BLaER1 (cell line): ENCODE results near the gene NIP7.
"Not testable (repeated sequence)": the region's sequence is repeated elsewhere in the genome, so short reads cannot be mapped to it uniquely, and the experiment has no call there.

ENCODE experiments used
- H3K27ac ChIP-seq: shearing (Covaris generic); formaldehyde crosslinking; 2 replicates; pipeline ENCODE4 v1.8.1; 2022
- H3K27me3 ChIP-seq: shearing (Covaris generic); formaldehyde crosslinking; 2 replicates; pipeline ENCODE4 v1.8.1; 2022
- H3K36me3 ChIP-seq: shearing (Covaris generic); formaldehyde crosslinking; 2 replicates; pipeline ENCODE4 v1.8.1; 2022
- H3K4me1 ChIP-seq: shearing (Covaris generic); formaldehyde crosslinking; 2 replicates; pipeline ENCODE4 v1.8.1; 2022
- H3K4me2 ChIP-seq: shearing (Covaris generic); formaldehyde crosslinking; 2 replicates; pipeline ENCODE4 v1.8.1; 2022
- H3K4me3 ChIP-seq: shearing (Covaris generic); formaldehyde crosslinking; 2 replicates; pipeline ENCODE4 v1.8.1; 2022
- H3K9ac ChIP-seq: shearing (Covaris generic); formaldehyde crosslinking; 2 replicates; pipeline ENCODE4 v1.8.1; 2022
- H3K9me3 ChIP-seq: shearing (Covaris generic); formaldehyde crosslinking; 2 replicates; pipeline ENCODE4 v1.8.1; 2022
- H4K20me1 ChIP-seq: shearing (Covaris generic); formaldehyde crosslinking; 2 replicates; pipeline ENCODE4 v1.8.1; 2022
- Cebpa-rat ChIP-seq: shearing (Covaris generic); IDR thresholded peaks from 2 replicates; pipeline ENCODE4 v1.8.1; 2022

The NIP7 gene

DNA sequence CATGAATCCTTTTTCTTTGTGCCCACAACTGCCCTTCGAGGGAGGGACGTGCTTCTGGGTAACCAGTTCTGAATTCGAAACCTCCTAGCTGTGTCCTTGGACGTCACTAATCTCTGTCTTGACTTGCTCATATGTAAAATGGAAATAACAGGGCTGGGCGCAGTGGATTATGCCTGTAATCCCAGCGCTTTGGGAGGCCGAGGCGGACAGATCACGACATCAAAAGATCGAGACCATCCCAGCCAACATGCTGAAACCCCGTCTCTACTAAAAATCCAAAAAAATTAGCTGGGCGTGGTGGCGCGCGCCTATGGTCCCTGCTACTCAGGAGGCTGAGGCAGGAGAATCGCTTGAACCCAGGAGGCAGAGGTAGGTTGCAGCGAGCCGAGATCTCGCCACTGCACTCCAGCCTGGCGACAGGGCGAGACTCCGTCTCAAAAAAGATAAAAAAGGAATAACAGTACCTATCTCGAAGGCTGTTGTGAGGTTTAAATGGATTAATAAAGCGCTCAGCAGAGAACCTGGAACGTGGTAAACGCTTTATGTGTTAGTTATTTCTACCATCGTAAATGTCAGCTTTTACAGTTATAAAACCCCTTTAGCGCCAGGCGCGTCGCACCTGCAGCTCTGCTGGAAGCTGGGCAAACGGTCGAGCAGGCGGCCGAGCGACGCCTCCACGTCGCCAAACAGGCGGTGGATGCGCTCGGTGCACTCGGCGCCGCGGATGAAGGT is 849 bp upstream of the NIP7 start:
- no peaks in the 10 kb centered on the region for H3K9me3 ChIP-seq
- peaks cover 15% of the 10 kb centered on the region; the same call in 1 of the 2 replicates for H4K20me1 ChIP-seq
- peak overlapping the region; percentile 98 for H3K4me2 ChIP-seq
- H3K36me3 ChIP-seq, result peaks cover 67% of the 10 kb centered on the region
- no peak for TF ChIP-seq Cebpa-rat
- peak overlapping the region; percentile 86 for H3K4me3 ChIP-seq
- peak overlapping the region; percentile 98 for H3K27ac ChIP-seq
- peaks cover 51% of the 10 kb centered on the region for H3K4me1 ChIP-seq
- H3K9ac ChIP-seq, result peak overlapping the region; percentile 90
- no peaks in the 10 kb centered on the region for H3K27me3 ChIP-seq

GRCh38 chr16:69340095-69340644 is 598 bp downstream of the NIP7 start:
- peak overlapping the region; percentile 90 for H3K9ac ChIP-seq
- H4K20me1 ChIP-seq, result peaks cover 19% of the 10 kb centered on the region; the same call in 1 of the 2 replicates
- no peaks in the 10 kb centered on the region for H3K9me3 ChIP-seq
- peaks cover 44% of the 10 kb centered on the region for H3K4me1 ChIP-seq
- H3K4me3 ChIP-seq, result peak overlapping the region; percentile 86
- peak overlapping the region; percentile 94 for H3K4me2 ChIP-seq
- no peaks in the 10 kb centered on the region for H3K27me3 ChIP-seq
- peaks cover 67% of the 10 kb centered on the region for H3K36me3 ChIP-seq
- no peak for TF ChIP-seq Cebpa-rat
- peak overlapping the region; percentile 98 for H3K27ac ChIP-seq

GRCh38 chr16:69344171-69344570 is 4.6 kb downstream of the NIP7 start:
- Histone ChIP-seq H3K9ac (no peak overlapping the region), H3K9me3 (no peaks in the 10 kb centered on the region), H3K27me3 (no peaks in the 10 kb centered on the region), H3K27ac (no peak overlapping the region), H4K20me1 (peaks cover 19% of the 10 kb centered on the region; the same call in 1 of the 2 replicates), H3K4me3 (no peak overlapping the region), H3K4me2 (no peak overlapping the region), H3K4me1 (peaks cover 24% of the 10 kb centered on the region), H3K36me3 (peaks cover 65% of the 10 kb centered on the region)
- no peak for TF ChIP-seq Cebpa-rat

GRCh38 chr16:69345923-69346322 is 6.4 kb downstream of the NIP7 start:
- Histone ChIP-seq H3K27ac (no peak overlapping the region), H3K9ac (no peak overlapping the region), H3K4me1 (peaks cover 19% of the 10 kb centered on the region)

DNA sequence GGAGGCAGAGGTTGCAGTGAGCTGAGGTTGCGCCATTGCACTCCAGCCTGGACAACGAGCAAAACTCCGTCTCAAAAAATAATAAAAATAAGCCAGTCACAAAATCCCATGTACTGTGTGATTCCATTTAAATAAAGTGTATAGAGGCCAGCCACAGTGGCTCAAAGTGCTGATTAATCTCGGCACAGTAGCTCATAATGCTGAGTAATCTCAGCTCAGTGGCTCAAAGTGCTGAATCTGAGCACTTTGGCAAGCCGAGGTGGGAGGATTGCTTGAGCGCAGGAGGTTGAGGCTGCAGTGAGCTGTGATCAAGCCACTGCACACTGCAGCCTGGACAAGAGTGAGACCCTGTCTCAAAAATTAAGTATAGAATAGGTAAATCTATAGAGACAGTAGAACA is 7.1 kb downstream of the NIP7 start:
- H3K9me3 ChIP-seq, result no peaks in the 10 kb centered on the region
- H4K20me1 ChIP-seq, result peaks cover 17% of the 10 kb centered on the region; the same call in 1 of the 2 replicates
- peaks cover 77% of the 10 kb centered on the region for H3K36me3 ChIP-seq
- TF ChIP-seq Cebpa-rat, result no peak
- H3K27me3 ChIP-seq, result no peaks in the 10 kb centered on the region
- no peak overlapping the region for H3K4me2 ChIP-seq
- H3K4me3 ChIP-seq, result no peak overlapping the region
- H3K27ac ChIP-seq, result no peak overlapping the region
- H3K4me1 ChIP-seq, result peaks cover 11% of the 10 kb centered on the region
- no peak overlapping the region for H3K9ac ChIP-seq

More at GRCh38 chr16:69345923-69346322, 6.4 kb downstream of the NIP7 start:
- no peak for TF ChIP-seq Cebpa-rat
- H4K20me1 ChIP-seq, result peaks cover 19% of the 10 kb centered on the region; the same call in 1 of the 2 replicates
- H3K27me3 ChIP-seq, result no peaks in the 10 kb centered on the region
- no peaks in the 10 kb centered on the region for H3K9me3 ChIP-seq
- peaks cover 77% of the 10 kb centered on the region for H3K36me3 ChIP-seq
- no peak overlapping the region for H3K4me2 ChIP-seq
- H3K4me3 ChIP-seq, result no peak overlapping the region

GRCh38 chr16:69348222-69348621 is 8.7 kb downstream of the NIP7 start:
- peaks cover 9% of the 10 kb centered on the region; the same call in 1 of the 2 replicates for H4K20me1 ChIP-seq
- H3K4me2 ChIP-seq, result no peak overlapping the region
- TF ChIP-seq Cebpa-rat, result no peak
- no peaks in the 10 kb centered on the region for H3K27me3 ChIP-seq
- peaks cover 77% of the 10 kb centered on the region for H3K36me3 ChIP-seq
- H3K9ac ChIP-seq, result no peak overlapping the region
- no peak overlapping the region for H3K4me3 ChIP-seq
- H3K27ac ChIP-seq, result no peak overlapping the region
- H3K4me1 ChIP-seq, result no peaks in the 10 kb centered on the region; the same call in 1 of the 2 replicates
- H3K9me3 ChIP-seq, result no peaks in the 10 kb centered on the region

DNA sequence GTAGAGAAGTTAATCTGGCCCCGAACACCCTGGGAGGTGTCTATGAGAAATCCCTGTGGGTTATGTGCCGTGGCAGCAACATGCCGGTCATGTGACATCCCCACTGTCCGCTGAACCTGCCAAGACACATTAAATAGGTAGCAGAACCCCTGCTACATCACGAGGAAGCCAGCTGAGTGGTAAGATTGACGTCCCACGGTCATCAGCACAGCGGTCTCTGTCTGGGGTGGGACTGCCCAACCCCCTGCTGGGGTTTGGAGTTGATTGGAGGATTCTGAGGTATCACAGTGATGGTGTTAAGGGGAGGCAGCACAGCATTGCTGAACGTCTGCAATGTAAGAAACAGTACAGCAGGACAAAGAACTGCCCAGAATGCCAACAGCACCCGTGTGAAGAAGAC is 10.0 kb downstream of the NIP7 start:
- Histone ChIP-seq H4K20me1 (no peaks in the 10 kb centered on the region), H3K27ac (no peak overlapping the region), H3K36me3 (peaks cover 73% of the 10 kb centered on the region), H3K4me1 (no peaks in the 10 kb centered on the region; the same call in 1 of the 2 replicates), H3K27me3 (no peaks in the 10 kb centered on the region), H3K4me2 (no peak overlapping the region), H3K9ac (no peak overlapping the region), H3K9me3 (no peaks in the 10 kb centered on the region), H3K4me3 (no peak overlapping the region)
- no peak for TF ChIP-seq Cebpa-rat

- Histone ChIP-seq H3K27ac (no peak overlapping the region), H3K9ac (no peak overlapping the region), H3K4me2 (no peak overlapping the region), H3K9me3 (no peaks in the 10 kb centered on the region), H3K4me3 (no peak overlapping the region), H3K4me1 (no peaks in the 10 kb centered on the region; the same call in 1 of the 2 replicates), H3K36me3 (peaks cover 73% of the 10 kb centered on the region), H3K27me3 (no peaks in the 10 kb centered on the region), H4K20me1 (no peaks in the 10 kb centered on the region)
- TF ChIP-seq Cebpa-rat, result no peak
These were observed 11.1 kb downstream of the NIP7 start for GRCh38 chr16:69350536-69351133.

- 0 out of 2 replicates have a peak within 1 kb of the TSS, but pooled peaks have one; percentile 2 for H3K27ac ChIP-seq
These were observed 11.9 kb downstream of the NIP7 start, which contains the start of gene TMED6 for GRCh38 chr16:69351309-69352027. TSS of gene TMED6 (minus strand) at chr16:69351786. CDS start at chr16:69351753, 33 bp downstream.

DNA sequence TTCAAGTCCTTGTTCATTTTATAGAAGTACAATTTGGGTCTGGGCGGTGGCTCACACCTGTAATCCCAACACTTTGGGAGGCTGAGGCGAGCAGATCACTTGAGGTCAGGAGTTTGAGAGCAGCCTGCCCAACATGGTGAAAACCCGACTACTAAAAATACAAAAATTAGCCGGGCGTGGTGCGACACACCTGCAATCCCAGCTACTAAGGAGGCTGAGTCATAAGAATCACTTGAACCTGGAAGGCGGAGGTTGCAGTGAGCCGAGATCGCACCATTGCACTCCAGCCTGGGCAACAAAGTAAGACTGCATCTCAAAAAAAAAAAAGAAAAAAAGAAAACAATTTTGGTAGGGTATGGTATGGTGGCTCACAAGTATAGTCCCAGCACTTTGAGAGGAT is 20.5 kb downstream of the NIP7 start:
- Histone ChIP-seq H3K4me1 (peaks cover 53% of the 10 kb centered on the region), H3K4me2 (peak overlapping the region; percentile 23; the same call in 1 of the 2 replicates), H3K36me3 (peaks cover 47% of the 10 kb centered on the region)
- H3K9ac ChIP-seq, H3K27ac ChIP-seq, H3K4me3 ChIP-seq, H3K9me3 ChIP-seq, H4K20me1 ChIP-seq, H3K27me3 ChIP-seq: not testable (repeated sequence)

More at GRCh38 chr16:69351309-69352027, 11.9 kb downstream of the NIP7 start, which contains the start of gene TMED6:
- no peak within 1 kb of the TSS for H3K4me3 ChIP-seq
- H3K27me3 ChIP-seq, result no peaks in the 10 kb centered on the region
- H3K9ac ChIP-seq, result no peak within 1 kb of the TSS
- no peaks in the 10 kb centered on the region for H3K9me3 ChIP-seq
- no peak for TF ChIP-seq Cebpa-rat
- H3K4me2 ChIP-seq, result no peak within 1 kb of the TSS
- no peaks in the 10 kb centered on the region for H4K20me1 ChIP-seq
- no peaks in the 10 kb centered on the region; the same call in 1 of the 2 replicates for H3K4me1 ChIP-seq
- H3K36me3 ChIP-seq, result peaks cover 75% of the 10 kb centered on the region
